Stomach (tissue), 4 donors: ENCODE results near the gene OCIAD1.

Experiments used
- POLR2AphosphoS5 ChIP-seq, 3 donors: sonication (generic); formaldehyde crosslinking; IDR thresholded peaks; one replicate each; pipeline ENCODE4 v1.6.1; 2016; ENCODE audit warnings: antibody characterized with exemption in 3 of 3
- TF ChIP-seq, protein P1 (sequence below), 7 experiments: fragments of 450-650 bp in 4 of 7; fragments of 200-600 bp in 3 of 7; sonication (generic) in 3 of 7; IDR thresholded peaks; one replicate each; pipeline ENCODE4 v1.5.1; 2016 to 2019; ENCODE audit warnings: antibody characterized with exemption in 7 of 7, control low read depth in 2 of 7, mild to moderate bottlenecking in 1 of 7

DNA sequence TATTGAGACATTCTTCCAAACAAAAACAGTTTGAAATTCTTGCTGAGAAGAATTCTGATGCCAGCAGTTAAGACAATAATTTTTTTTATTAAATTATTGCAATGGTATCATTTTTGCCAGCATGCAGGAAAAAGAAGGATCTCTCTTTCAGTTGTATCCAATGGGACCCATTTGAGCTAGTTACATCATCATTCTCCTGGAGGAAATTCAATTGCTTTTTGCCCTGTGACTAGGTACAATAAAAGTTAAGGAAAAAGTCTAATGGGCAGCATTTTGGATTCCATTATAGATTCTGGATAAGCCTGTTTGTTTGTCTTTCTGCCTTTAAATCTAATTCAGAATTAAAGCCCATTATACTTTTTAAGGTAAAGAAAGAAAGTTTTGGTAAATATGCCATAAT lies 40.3 kb upstream of the OCIAD1 start:
- TF ChIP-seq, protein P1, sequence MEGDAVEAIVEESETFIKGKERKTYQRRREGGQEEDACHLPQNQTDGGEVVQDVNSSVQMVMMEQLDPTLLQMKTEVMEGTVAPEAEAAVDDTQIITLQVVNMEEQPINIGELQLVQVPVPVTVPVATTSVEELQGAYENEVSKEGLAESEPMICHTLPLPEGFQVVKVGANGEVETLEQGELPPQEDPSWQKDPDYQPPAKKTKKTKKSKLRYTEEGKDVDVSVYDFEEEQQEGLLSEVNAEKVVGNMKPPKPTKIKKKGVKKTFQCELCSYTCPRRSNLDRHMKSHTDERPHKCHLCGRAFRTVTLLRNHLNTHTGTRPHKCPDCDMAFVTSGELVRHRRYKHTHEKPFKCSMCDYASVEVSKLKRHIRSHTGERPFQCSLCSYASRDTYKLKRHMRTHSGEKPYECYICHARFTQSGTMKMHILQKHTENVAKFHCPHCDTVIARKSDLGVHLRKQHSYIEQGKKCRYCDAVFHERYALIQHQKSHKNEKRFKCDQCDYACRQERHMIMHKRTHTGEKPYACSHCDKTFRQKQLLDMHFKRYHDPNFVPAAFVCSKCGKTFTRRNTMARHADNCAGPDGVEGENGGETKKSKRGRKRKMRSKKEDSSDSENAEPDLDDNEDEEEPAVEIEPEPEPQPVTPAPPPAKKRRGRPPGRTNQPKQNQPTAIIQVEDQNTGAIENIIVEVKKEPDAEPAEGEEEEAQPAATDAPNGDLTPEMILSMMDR (IDR thresholded peaks at IDR 0.05), result no peak
- TF ChIP-seq POLR2AphosphoS5 (IDR thresholded peaks at IDR 0.05), result no peak
